ENCODE results near the gene ZFAND3.

ZFAND3 gene

GRCh38 chr6:37819177-37819801 is at the start of gene ZFAND3:
Gene ZFAND3, plus strand, starts transcription at chr6:37819727. Its CDS starts 219 bp downstream, at chr6:37819946.
- peak; percentile 80 to 89 for DNase-seq (ENCODE audit: low read depth in 2 of 2)

- DNase-seq (ENCODE audit: low read depth in 2 of 2), result no peak
These were observed 45.4 kb upstream of the ZFAND3 start for GRCh38 chr6:37774028-37774680.

GRCh38 chr6:37776566-37776965 is 43.0 kb upstream of the ZFAND3 start:
- DNase-seq (ENCODE audit: low read depth in 2 of 2), result no peak

- DNase-seq (ENCODE audit: low read depth in 2 of 2), result no peak
These were observed 42.2 kb upstream of the ZFAND3 start for GRCh38 chr6:37777272-37777834.

- DNase-seq (ENCODE audit: low read depth in 2 of 2), result no peak
These were observed 40.3 kb upstream of the ZFAND3 start for GRCh38 chr6:37779111-37779800.

GRCh38 chr6:37779902-37780628 is 39.5 kb upstream of the ZFAND3 start:
- DNase-seq (ENCODE audit: low read depth in 2 of 2), result no peak

GRCh38 chr6:37781788-37782187 is 37.7 kb upstream of the ZFAND3 start:
- DNase-seq (ENCODE audit: low read depth in 2 of 2), result no peak

- DNase-seq (ENCODE audit: low read depth in 2 of 2), result no peak
These were observed 36.3 kb upstream of the ZFAND3 start for GRCh38 chr6:37783025-37783855.

- no peak for DNase-seq (ENCODE audit: low read depth in 2 of 2)
These were observed 35.5 kb upstream of the ZFAND3 start for GRCh38 chr6:37783856-37784584.

GRCh38 chr6:37784585-37784967 is 35.0 kb upstream of the ZFAND3 start:
- no peak for DNase-seq (ENCODE audit: low read depth in 2 of 2)

GRCh38 chr6:37785002-37785662 is 34.4 kb upstream of the ZFAND3 start:
- DNase-seq (ENCODE audit: low read depth in 2 of 2), result no peak

- DNase-seq (ENCODE audit: low read depth in 2 of 2), result no peak
These were observed 33.8 kb upstream of the ZFAND3 start for GRCh38 chr6:37785663-37786270.

GRCh38 chr6:37787216-37787615 is 32.3 kb upstream of the ZFAND3 start:
- no peak for DNase-seq (ENCODE audit: low read depth in 2 of 2)

- no peak for DNase-seq (ENCODE audit: low read depth in 2 of 2)
These were observed 31.3 kb upstream of the ZFAND3 start for GRCh38 chr6:37788259-37788658.

- DNase-seq (ENCODE audit: low read depth in 2 of 2), result peak; percentile 70 to 87
These were observed 28.2 kb upstream of the ZFAND3 start for GRCh38 chr6:37791156-37791919.

- DNase-seq (ENCODE audit: low read depth in 2 of 2), result no peak
These were observed 27.0 kb upstream of the ZFAND3 start for GRCh38 chr6:37792457-37793033.

GRCh38 chr6:37793067-37793466 is 26.5 kb upstream of the ZFAND3 start:
- no peak for DNase-seq (ENCODE audit: low read depth in 2 of 2)

GRCh38 chr6:37794825-37795224 is 24.7 kb upstream of the ZFAND3 start:
- no peak for DNase-seq (ENCODE audit: low read depth in 2 of 2)
